ENCODE measurements around the gene CRY1. TPM values are rescaled to one million over a fixed set of nuclear protein-coding genes. Genes with fewer than 3 reads are reported as not detected.

CRY1 gene
- total and polyA plus RNA-seq, 2 of the 4 experiments (the other 2 are of a cell fraction): 5.9 to 9.9 TPM

DNA sequence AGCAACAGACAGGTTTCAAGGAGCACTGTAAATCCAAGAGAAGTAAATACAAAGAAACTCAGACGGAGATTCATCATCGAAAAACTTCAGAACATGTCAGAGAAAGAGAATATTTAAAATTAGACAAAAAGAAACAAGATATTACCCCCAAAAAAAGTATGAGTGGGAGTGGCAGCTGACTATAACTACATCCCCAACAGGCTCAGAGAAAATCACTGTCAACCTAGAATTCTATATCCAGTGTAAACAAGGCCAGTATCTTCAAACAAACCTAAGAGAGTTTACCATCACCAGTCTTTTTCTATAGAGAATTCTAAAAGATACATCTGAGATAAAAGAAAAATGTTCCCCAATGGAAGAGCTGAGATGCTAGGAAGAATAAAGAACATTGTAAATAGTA, 39.6 kb downstream of the CRY1 start:
- Histone ChIP-seq H3K4ac (ENCODE audit: low read depth, low read length) (no peak overlapping the region), H3K23ac (ENCODE audit: low read depth, low read length) (no peak overlapping the region), H3K36me3 (ENCODE audit: control insufficient read depth, insufficient read depth, low read length) (no peaks in the 10 kb centered on the region), H3K79me1 (ENCODE audit: low read depth in 1 of 2, low read length in 2 of 2) (peaks cover 4 to 20% of the 10 kb centered on the region in 2 experiments; a peak in 3 of 4 replicates), H3K27ac (ENCODE audit: insufficient read depth, low read length) (no peak overlapping the region), H2AFZ (replicated peaks; ENCODE audit: low read length, poor library complexity) (no peak overlapping the region), H4K5ac (ENCODE audit: low read depth, low read length) (no peak overlapping the region), H2BK120ac (ENCODE audit: low read depth, low read length) (no peak overlapping the region), H3K4me2 (ENCODE audit: low read depth, low read length) (no peak overlapping the region), H2BK5ac (ENCODE audit: low read depth, low read length, poor library complexity, severe bottlenecking) (no peak overlapping the region), H2BK15ac (ENCODE audit: low read depth, low read length) (no peak overlapping the region), H3K9me1 (ENCODE audit: insufficient read depth, low read length) (no peaks in the 10 kb centered on the region), H2AK5ac (ENCODE audit: low read depth, low read length) (no peak overlapping the region), H3K9ac (ENCODE audit: low read depth, low read length) (no peak overlapping the region), H3K56ac (ENCODE audit: extremely low read depth, insufficient read depth, low read length) (no peak overlapping the region), H3K4me3 (ENCODE audit: insufficient read depth, low read depth, low read length) (no peak overlapping the region), H3K27me3 (ENCODE audit: control insufficient read depth, insufficient read depth, low read length) (no peaks in the 10 kb centered on the region), H4K91ac (ENCODE audit: insufficient read depth, low read depth, low read length) (no peak overlapping the region), H3K14ac (replicated peaks; ENCODE audit: low read depth, low read length) (no peak overlapping the region), H3K18ac (ENCODE audit: low read depth, low read length) (no peak overlapping the region), H4K8ac (ENCODE audit: low read depth in 2 of 2, low read length in 2 of 2) (no peak overlapping the region), H4K20me1 (ENCODE audit: insufficient read depth, low read length) (no peaks in the 10 kb centered on the region), H2BK20ac (ENCODE audit: low read depth, low read length) (no peak overlapping the region), H3K9me3 (ENCODE audit: control insufficient read depth, insufficient read depth, low read length) (0 out of 2 replicates have a peak, but pooled peaks cover 2% of the 10 kb centered on the region), H3K4me1 (ENCODE audit: control insufficient read depth, insufficient read depth, low read length) (no peaks in the 10 kb centered on the region), H2AK9ac (replicated peaks; ENCODE audit: low read depth, low read length, poor library complexity) (no peak overlapping the region)
- POLR2A ChIA-PET (ENCODE audit: unreplicated experiment): no interaction called here
- ATAC-seq (ENCODE audit: low read depth) (no peak), DNase-seq (no peak)
- no CpG with 5 or more reads among the region's 2 CpGs for WGBS, 2 experiments (ENCODE audit: extremely low coverage in 2 of 2, insufficient read length in 1 of 2)
- BruUV-seq (replicated peaks): no TSS peak
- no peak for TF ChIP-seq RAD21 (IDR thresholded peaks at IDR 0.05; ENCODE audit: low read length)
- TF ChIP-seq MAZ (IDR thresholded peaks at IDR 0.05; ENCODE audit: borderline replicate concordance, low read depth, low read length): no peak
- TF ChIP-seq, protein P1, sequence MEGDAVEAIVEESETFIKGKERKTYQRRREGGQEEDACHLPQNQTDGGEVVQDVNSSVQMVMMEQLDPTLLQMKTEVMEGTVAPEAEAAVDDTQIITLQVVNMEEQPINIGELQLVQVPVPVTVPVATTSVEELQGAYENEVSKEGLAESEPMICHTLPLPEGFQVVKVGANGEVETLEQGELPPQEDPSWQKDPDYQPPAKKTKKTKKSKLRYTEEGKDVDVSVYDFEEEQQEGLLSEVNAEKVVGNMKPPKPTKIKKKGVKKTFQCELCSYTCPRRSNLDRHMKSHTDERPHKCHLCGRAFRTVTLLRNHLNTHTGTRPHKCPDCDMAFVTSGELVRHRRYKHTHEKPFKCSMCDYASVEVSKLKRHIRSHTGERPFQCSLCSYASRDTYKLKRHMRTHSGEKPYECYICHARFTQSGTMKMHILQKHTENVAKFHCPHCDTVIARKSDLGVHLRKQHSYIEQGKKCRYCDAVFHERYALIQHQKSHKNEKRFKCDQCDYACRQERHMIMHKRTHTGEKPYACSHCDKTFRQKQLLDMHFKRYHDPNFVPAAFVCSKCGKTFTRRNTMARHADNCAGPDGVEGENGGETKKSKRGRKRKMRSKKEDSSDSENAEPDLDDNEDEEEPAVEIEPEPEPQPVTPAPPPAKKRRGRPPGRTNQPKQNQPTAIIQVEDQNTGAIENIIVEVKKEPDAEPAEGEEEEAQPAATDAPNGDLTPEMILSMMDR (conservative IDR thresholded peaks at IDR 0.05; ENCODE audit: low read depth, low read length): no peak
- TF ChIP-seq BHLHE40 (IDR thresholded peaks at IDR 0.05; ENCODE audit: low read depth, low read length): no peak
- TF ChIP-seq POLR2A (IDR thresholded peaks at IDR 0.05; ENCODE audit: low read depth, low read length): no peak
- no peak for TF ChIP-seq MAFK (IDR thresholded peaks at IDR 0.05; ENCODE audit: low read depth, low read length)
- intact Hi-C loops (cut with micrococcal nuclease) (no loop called here), in situ Hi-C loops (cut with MboI; ENCODE audit: low sequenced_read_pairs) (no loop called here), dilution Hi-C loops (cut with HindIII; ENCODE audit: low sequenced_read_pairs, unreplicated experiment) (no loop called here)
- CTCF ChIA-PET: no interaction called here

Data from IMR-90 (cell line).